SK-N-SH (cell line): Measurements from ENCODE around the gene BCR. TPM values are rescaled to one million over a fixed set of nuclear protein-coding genes. Genes with fewer than 3 reads are reported as not detected.

Experiments used
- CTCF ChIA-PET: fragments of 300-600, 350-600 bp; formaldehyde crosslinking; extraction: SDS; loops from one replicate; lab custom pipeline; 2021; lab: Yijun Ruan, JAX
- POLR2A ChIA-PET: fragments of 350-600 bp; sonication (Branson Sonifier 250); formaldehyde crosslinking; extraction: SDS; loops from one replicate; lab custom pipeline; 2020; ENCODE audit warnings: antibody characterized with exemption, inconsistent platforms; lab: Yijun Ruan, JAX
- DNase-seq: peaks from one replicate; pipeline ENCODE4 v3.0.0; 2012
- H2AFZ ChIP-seq: fragments of 200-600 bp; sonication (generic); 2 replicates; pipeline ENCODE4 v1.8.1; 2016; ENCODE audit warnings: antibody characterized with exemption, mild to moderate bottlenecking, low read depth
- H3F3A ChIP-seq: fragments of 200-600 bp; sonication (generic); replicated peaks from 2 replicates; pipeline ENCODE3; 2016; ENCODE audit warnings: antibody characterized with exemption, mild to moderate bottlenecking; ENCODE audit not compliant: insufficient read depth
- H3K27ac ChIP-seq, 2 experiments: fragments of 200-500 bp in 1 of 2; fragments of 200-600 bp in 1 of 2; sonication (Bioruptor generic) in 1 of 2; sonication (generic), shearing (Covaris generic) in 1 of 2; 2 replicates each; pipeline versions ENCODE4 v1.5.1 to v1.6.1; 2014 to 2016; ENCODE audit warnings: low read depth in 2 of 2, inconsistent platforms in 1 of 2, low read length in 1 of 2, mild to moderate bottlenecking in 1 of 2, mixed read lengths in 1 of 2
- H3K27me3 ChIP-seq: fragments of 200-600 bp; sonication (generic), shearing (Covaris generic); 2 replicates; pipeline ENCODE4 v1.6.1; 2016; ENCODE audit warnings: mixed run types; ENCODE audit not compliant: insufficient read depth
- H3K36me3 ChIP-seq, 2 experiments: fragments of 200-500 bp in 1 of 2; fragments of 200-600 bp in 1 of 2; sonication (Bioruptor generic) in 1 of 2; sonication (generic) in 1 of 2; replicated peaks in 1 of 2; 2 replicates each; pipeline versions ENCODE3 to v1.5.1; 2014 to 2016; ENCODE audit warnings: low read length in 1 of 2, mild to moderate bottlenecking in 1 of 2; ENCODE audit not compliant: insufficient read depth in 2 of 2, control insufficient read depth in 1 of 2
- H3K4me1 ChIP-seq, 2 experiments: fragments of 200-500 bp in 1 of 2; fragments of 200-600 bp in 1 of 2; sonication (Bioruptor generic) in 1 of 2; sonication (generic), shearing (Covaris generic) in 1 of 2; 2 replicates each; pipeline versions ENCODE4 v1.5.1 to v1.6.1; 2014 to 2016; ENCODE audit warnings: low read depth in 1 of 2, low read length in 1 of 2, mixed run types in 1 of 2; ENCODE audit not compliant: insufficient read depth in 2 of 2, control insufficient read depth in 1 of 2
- H3K4me2 ChIP-seq: fragments of 200-600 bp; sonication (generic), shearing (Covaris generic); 2 replicates; pipeline ENCODE4 v1.6.1; 2017; ENCODE audit warnings: mixed run types
- H3K4me3 ChIP-seq, 2 experiments: fragments of 200-500 bp in 1 of 2; fragments of 200-600 bp in 1 of 2; sonication (Bioruptor generic) in 1 of 2; sonication (generic), shearing (Covaris generic) in 1 of 2; 2 replicates each; pipeline versions ENCODE4 v1.5.1 to v1.8.1; 2014 to 2016; ENCODE audit warnings: low read depth in 2 of 2, inconsistent platforms in 1 of 2, low read length in 1 of 2, mild to moderate bottlenecking in 1 of 2, mixed read lengths in 1 of 2, moderate library complexity in 1 of 2
- H3K79me2 ChIP-seq: fragments of 200-600 bp; sonication (generic); 2 replicates; pipeline ENCODE4 v1.8.1; 2017; ENCODE audit warnings: mild to moderate bottlenecking; ENCODE audit not compliant: insufficient read depth
- H3K9ac ChIP-seq: fragments of 200-600 bp; sonication (generic); 2 replicates; pipeline ENCODE4 v1.6.1; 2017; ENCODE audit warnings: mixed run types
- H3K9me2 ChIP-seq: fragments of 200-600 bp; sonication (generic); 2 replicates; pipeline ENCODE4 v1.6.1; 2017; ENCODE audit warnings: mixed run types
- H3K9me3 ChIP-seq: fragments of 200-600 bp; sonication (generic); 2 replicates; pipeline ENCODE4 v1.6.1; 2017; ENCODE audit warnings: mixed run types, mild to moderate bottlenecking, moderate library complexity
- H4K20me1 ChIP-seq: fragments of 200-600 bp; sonication (generic); 2 replicates; pipeline ENCODE4 v1.6.1; 2017; ENCODE audit warnings: mild to moderate bottlenecking, mixed run types; ENCODE audit not compliant: insufficient read depth
- CHD2 ChIP-seq: fragments of 150-350 bp; IDR thresholded peaks from 2 replicates; pipeline ENCODE4 v1.6.1; 2018; ENCODE audit warnings: low read length; ENCODE audit not compliant: partially characterized antibody
- ELF1 ChIP-seq: IDR thresholded peaks from 2 replicates; pipeline ENCODE4 v1.4.0; 2012
- EP300 ChIP-seq, 2 experiments: IDR thresholded peaks; 2 replicates each; pipeline versions ENCODE4 v1.4.0 to v1.6.1; 2012; ENCODE audit warnings: borderline replicate concordance in 1 of 2, low read depth in 1 of 2, low read length in 1 of 2
- EZH2phosphoT487 ChIP-seq: fragments of 200-600 bp; sonication (generic); IDR thresholded peaks from 2 replicates; pipeline ENCODE4 v1.6.1; 2017; ENCODE audit warnings: low read depth, mixed run types, mild to moderate bottlenecking, antibody characterized with exemption, moderate library complexity, borderline replicate concordance
- FOXJ3 ChIP-seq: sonication (generic); formaldehyde crosslinking; IDR thresholded peaks from 2 replicates; pipeline ENCODE4 v1.5.1; 2020; ENCODE audit warnings: mild to moderate bottlenecking, missing genetic modification reagents
- FOXM1 ChIP-seq: IDR thresholded peaks from 2 replicates; pipeline ENCODE4 v1.4.0; 2012; ENCODE audit warnings: low read depth, mild to moderate bottlenecking
- GABPA ChIP-seq: IDR thresholded peaks from 2 replicates; pipeline ENCODE4 v1.4.0; 2012; ENCODE audit warnings: low read depth, mild to moderate bottlenecking
- IRF3 ChIP-seq: fragments of 150-350 bp; IDR thresholded peaks from 2 replicates; pipeline ENCODE4 v1.6.1; 2016; ENCODE audit warnings: mild to moderate bottlenecking, low read depth, low read length
- MEF2A ChIP-seq: IDR thresholded peaks from 2 replicates; pipeline ENCODE4 v1.4.0; 2012; ENCODE audit warnings: low read depth, borderline replicate concordance
- PBX3 ChIP-seq: IDR thresholded peaks from 2 replicates; pipeline ENCODE4; 2012
- POLR2AphosphoS5 ChIP-seq: IDR thresholded peaks from 2 replicates; pipeline ENCODE4 v1.6.1; 2012; ENCODE audit warnings: low read depth, low read length
- RAD21 ChIP-seq: IDR thresholded peaks from 2 replicates; pipeline ENCODE4 v1.6.1; 2012; ENCODE audit warnings: mild to moderate bottlenecking, low read length
- REST ChIP-seq: IDR thresholded peaks from 2 replicates; pipeline ENCODE4 v1.6.1; 2012; ENCODE audit warnings: mild to moderate bottlenecking, low read depth, low read length, moderate library complexity
- RFX5 ChIP-seq: IDR thresholded peaks from 2 replicates; pipeline ENCODE4 v1.6.1; 2012; ENCODE audit warnings: mild to moderate bottlenecking, improper control_type of control experiment, low read length
- RXRA ChIP-seq: IDR thresholded peaks from 2 replicates; pipeline ENCODE4 v1.4.0; 2012; ENCODE audit warnings: low read depth, mild to moderate bottlenecking, borderline replicate concordance
- SIN3A ChIP-seq: IDR thresholded peaks from 2 replicates; pipeline ENCODE4 v1.6.1; 2012; ENCODE audit warnings: low read depth, mild to moderate bottlenecking, low read length, moderate library complexity, borderline replicate concordance
- SMC3 ChIP-seq: IDR thresholded peaks from 2 replicates; pipeline ENCODE4 v1.6.1; 2012; ENCODE audit warnings: low read depth, low read length, improper control_type of control experiment
- TAF1 ChIP-seq: IDR thresholded peaks from 2 replicates; pipeline ENCODE4 v1.6.1; 2012; ENCODE audit warnings: low read depth, mild to moderate bottlenecking, low read length, moderate library complexity, borderline replicate concordance
- TCF12 ChIP-seq: IDR thresholded peaks from 2 replicates; pipeline ENCODE4 v1.4.0; 2012
- WGBS: methylation state at CpG from one replicate; pipeline ENCODE4 v1.1.6; 2017; ENCODE audit warnings: low lambda C conversion rate; 5-methylcytosine and 5-hydroxymethylcytosine counted together
- polyA plus RNA-seq, 3 experiments: library from polyadenylated mRNA; depleted of rRNA; stranded (reverse); fragments of >200 nt; gene quantifications; 2 replicates each; pipeline ENCODE4 v1.2.3, GENCODE V29; 2012
- TF ChIP-seq, protein P1 (sequence below): fragments of 150-350 bp; IDR thresholded peaks from 2 replicates; pipeline ENCODE4 v1.6.1; 2017; ENCODE audit warnings: antibody characterized with exemption, low read length, low read depth, borderline replicate concordance

The BCR gene
- polyA plus RNA-seq, 1 of the 3 experiments (the other 2 are of a cell fraction), result 50.9 TPM

- Histone ChIP-seq H3K27me3 (no peaks in the 10 kb centered on the region), H3K4me1 (peaks cover 12 to 16% of the 10 kb centered on the region in 2 experiments; a peak in 2 of 4 replicates), H3K4me3 (no peak overlapping the region), H3K9me2 (no peaks in the 10 kb centered on the region), H4K20me1 (no peaks in the 10 kb centered on the region), H3K9ac (no peak overlapping the region), H3K4me2 (no peak overlapping the region), H3K79me2 (no peaks in the 10 kb centered on the region), H2AFZ (no peak overlapping the region), H3K36me3 (peaks cover 0 to 24% of the 10 kb centered on the region in 2 experiments), H3F3A (peaks cover 4% of the 10 kb centered on the region), H3K9me3 (no peaks in the 10 kb centered on the region), H3K27ac (no peak overlapping the region)
- no peak for TF ChIP-seq FOXM1
- no peak for TF ChIP-seq IRF3
- TF ChIP-seq ELF1, result no peak
- TF ChIP-seq EP300 (IDR thresholded peaks at IDR 0.05; ENCODE audit: borderline replicate concordance in 1 of 2, low read depth in 1 of 2, low read length in 1 of 2), result no peak
- TF ChIP-seq TCF12, result no peak
- TF ChIP-seq MEF2A, result no peak
- no peak for TF ChIP-seq RFX5
- POLR2A ChIA-PET, result no interaction called here
- 91% methylated on average over 5 of the region's 7 CpGs for WGBS
- CTCF ChIA-PET, result interaction anchor here (1.7 to 3.0 kb wide), 2 partner anchors 11 to 14 kb away, joined by 4 to 17 read pairs; no protein-coding TSS in a partner anchor
- DNase-seq, result no peak
Observed at GRCh38 chr22:23301591-23301990, 121.3 kb downstream of the BCR start.

GRCh38 chr22:23302171-23303002 lies 122.1 kb downstream of the BCR start:
- DNase-seq, result no peak
- no peak overlapping the region for H3K27ac ChIP-seq
- H3K9me3 ChIP-seq, result no peaks in the 10 kb centered on the region
- 82% methylated on average over 8 of the region's 21 CpGs for WGBS
- H3K27me3 ChIP-seq, result no peaks in the 10 kb centered on the region
- no peak overlapping the region for H3K9ac ChIP-seq
- no peaks in the 10 kb centered on the region for H3K79me2 ChIP-seq
- H3K4me1 ChIP-seq, result peaks cover 12 to 18% of the 10 kb centered on the region in 2 experiments; a peak in 2 of 4 replicates
- CTCF ChIA-PET, result interaction anchor here (1.0 to 3.0 kb wide), 2 partner anchors 12 to 20 kb away, joined by 5 to 17 read pairs; no protein-coding TSS in a partner anchor
- H2AFZ ChIP-seq, result no peak overlapping the region
- peaks cover 0 to 19% of the 10 kb centered on the region in 2 experiments for H3K36me3 ChIP-seq
- H4K20me1 ChIP-seq, result no peaks in the 10 kb centered on the region
- no peak overlapping the region for H3K4me3 ChIP-seq
- H3F3A ChIP-seq, result peaks cover 4% of the 10 kb centered on the region
- no peaks in the 10 kb centered on the region for H3K9me2 ChIP-seq
- POLR2A ChIA-PET, result no interaction called here
- no peak overlapping the region for H3K4me2 ChIP-seq
- TF ChIP-seq RAD21 (no peak), FOXM1 (no peak), RXRA (no peak), SIN3A (no peak), POLR2AphosphoS5 (no peak), FOXJ3 (no peak), CHD2 (no peak), GABPA (no peak), PBX3 (no peak), SMC3 (no peak), TAF1 (no peak), RFX5 (no peak), EZH2phosphoT487 (no peak), REST (no peak), EP300 (IDR thresholded peaks at IDR 0.05; ENCODE audit: borderline replicate concordance in 1 of 2, low read depth in 1 of 2, low read length in 1 of 2) (no peak), MEF2A (no peak)
- TF ChIP-seq, protein P1, sequence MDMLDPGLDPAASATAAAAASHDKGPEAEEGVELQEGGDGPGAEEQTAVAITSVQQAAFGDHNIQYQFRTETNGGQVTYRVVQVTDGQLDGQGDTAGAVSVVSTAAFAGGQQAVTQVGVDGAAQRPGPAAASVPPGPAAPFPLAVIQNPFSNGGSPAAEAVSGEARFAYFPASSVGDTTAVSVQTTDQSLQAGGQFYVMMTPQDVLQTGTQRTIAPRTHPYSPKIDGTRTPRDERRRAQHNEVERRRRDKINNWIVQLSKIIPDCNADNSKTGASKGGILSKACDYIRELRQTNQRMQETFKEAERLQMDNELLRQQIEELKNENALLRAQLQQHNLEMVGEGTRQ, result no peak
